NCI-H524 (cell line): ENCODE results near the gene WDR72.
"Not testable (repeated sequence)": the region's sequence is repeated elsewhere in the genome, so short reads cannot be mapped to it uniquely, and the experiment has no call there.

ENCODE experiments used
- DNase-seq, 2 experiments: peaks; one replicate each; lab custom pipeline; 2025; lab: John Stamatoyannopoulos, UW

The WDR72 gene

GRCh38 chr15:53590380-53590779 lies 169.1 kb downstream of the WDR72 start:
- DNase-seq = no peak

DNA sequence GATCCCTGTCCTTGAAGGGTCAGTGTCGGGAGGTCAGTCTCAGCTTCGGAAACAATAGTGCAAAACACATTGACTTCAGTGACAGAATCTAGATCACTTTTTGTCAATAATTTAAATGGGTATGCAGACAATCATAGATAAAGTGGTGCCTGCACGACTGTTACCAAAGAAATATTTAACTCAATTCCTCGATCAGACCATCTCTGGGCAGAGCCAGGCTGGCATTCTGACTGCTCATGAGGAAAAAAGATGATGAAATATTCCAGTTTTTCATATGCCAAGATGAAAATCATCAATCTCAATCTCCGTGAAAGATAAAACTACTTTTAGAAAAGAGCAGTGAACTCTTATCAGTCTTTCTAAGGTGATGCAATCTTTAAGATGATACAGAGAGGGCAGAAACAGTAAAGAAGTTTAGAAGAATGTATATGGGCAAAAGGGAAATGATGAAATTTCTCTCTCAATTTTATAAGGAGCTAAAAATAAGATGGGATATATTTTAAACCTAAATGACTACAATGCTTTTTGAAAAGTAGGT lies 169.9 kb downstream of the WDR72 start:
- DNase-seq = no peak

DNA sequence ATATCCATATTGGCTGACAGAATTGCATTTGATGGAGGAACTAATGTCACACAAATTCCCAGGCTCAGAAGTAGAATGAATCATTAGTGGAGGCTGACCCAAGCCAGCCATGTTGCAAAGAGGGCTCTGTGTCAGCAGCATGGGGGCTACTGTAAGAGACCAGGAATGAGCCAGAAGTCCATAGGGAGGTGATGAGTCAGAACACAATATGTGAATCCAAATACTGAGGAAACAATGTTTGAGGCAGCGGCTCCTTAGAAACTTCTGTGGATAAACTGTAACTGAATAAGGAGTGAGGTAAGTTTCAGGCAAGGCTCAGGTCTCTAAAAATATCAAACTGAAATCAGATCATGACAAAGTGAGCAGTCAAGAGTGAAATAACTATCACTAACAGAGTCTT lies 170.7 kb downstream of the WDR72 start:
- DNase-seq = no peak

- peak; percentile 71 to 90 for DNase-seq
These were observed 172.7 kb downstream of the WDR72 start for GRCh38 chr15:53586799-53587198.

DNA sequence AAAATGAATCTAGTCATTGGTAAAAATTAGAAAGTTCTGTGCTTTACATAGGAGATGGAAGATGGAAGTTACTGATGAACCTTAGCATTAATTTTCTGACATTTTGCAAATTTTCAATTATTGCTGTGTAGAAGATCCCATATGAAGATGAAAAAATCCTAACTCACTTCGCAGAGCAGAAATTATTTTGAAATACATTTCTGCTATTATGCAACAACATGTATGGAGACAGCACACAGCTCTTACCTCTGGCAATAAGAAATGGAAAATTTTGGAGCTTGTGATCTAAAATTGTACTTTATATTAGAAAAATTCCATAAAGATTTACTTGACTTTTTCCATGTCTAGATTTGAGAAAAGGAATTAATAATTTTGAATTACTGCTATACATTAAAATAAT lies 177.9 kb downstream of the WDR72 start:
- DNase-seq = no peak

DNA sequence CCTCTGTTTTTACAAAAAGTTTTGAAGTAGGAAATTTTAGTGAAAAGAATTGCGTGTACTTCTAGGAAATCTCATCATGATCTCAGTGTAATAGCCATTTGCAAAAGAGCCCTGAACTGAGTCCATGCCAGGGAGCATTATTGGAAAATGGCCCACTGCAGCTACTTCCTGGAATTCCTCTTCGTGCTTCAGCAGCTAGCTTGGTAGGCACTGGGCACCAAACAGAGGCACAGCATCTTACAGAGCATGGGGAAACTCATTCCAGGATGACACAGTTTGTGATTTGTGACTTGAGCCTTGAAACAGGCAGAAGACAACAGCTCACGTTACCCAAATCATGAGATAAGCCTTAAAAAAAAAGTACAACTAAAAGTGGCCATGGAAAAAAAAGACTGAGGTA lies 179.1 kb downstream of the WDR72 start:
- no peak for DNase-seq

- no peak for DNase-seq
These were observed 182.6 kb downstream of the WDR72 start for GRCh38 chr15:53576841-53577240.

DNA sequence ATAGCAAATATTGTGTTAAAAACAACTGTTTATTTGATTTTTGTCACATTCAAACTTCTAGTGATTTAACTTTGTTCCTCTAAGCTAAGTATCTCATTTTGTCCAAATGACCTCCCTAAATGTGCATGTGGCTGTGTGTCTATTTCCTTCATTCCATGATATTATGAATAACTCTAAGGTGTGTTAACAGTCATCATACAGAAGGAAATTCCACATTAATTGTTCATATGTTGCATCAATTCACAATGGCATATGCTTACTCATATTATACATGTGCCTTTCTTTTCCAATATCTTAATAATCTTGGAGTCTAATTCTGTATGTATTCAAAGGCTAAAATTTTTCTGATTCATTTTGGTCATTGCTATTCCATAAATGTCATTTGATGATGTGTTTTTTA lies 186.4 kb downstream of the WDR72 start:
- DNase-seq = no peak

GRCh38 chr15:53569751-53570480 lies 189.5 kb downstream of the WDR72 start:
- no peak for DNase-seq

GRCh38 chr15:53566912-53567311 lies 192.6 kb downstream of the WDR72 start:
- no peak for DNase-seq

DNA sequence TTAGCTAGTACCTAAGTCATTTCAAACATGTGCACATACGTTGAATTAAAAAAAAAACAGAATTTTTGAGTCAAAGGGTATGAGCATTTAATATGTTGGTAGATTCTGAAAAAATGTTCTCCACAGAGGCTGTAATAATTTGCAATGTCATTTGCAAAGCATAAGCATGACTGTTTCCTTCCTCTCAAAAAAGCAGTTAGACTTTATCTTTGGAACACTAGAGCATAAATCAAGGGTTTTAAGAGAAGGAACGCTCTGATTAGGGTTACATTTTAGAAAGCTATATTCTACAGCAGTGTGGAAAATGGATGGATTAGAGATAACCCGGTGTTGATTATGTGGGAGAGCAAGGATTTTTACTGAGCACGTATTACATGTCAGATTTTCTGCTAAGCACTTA lies 193.7 kb downstream of the WDR72 start:
- DNase-seq = no peak

GRCh38 chr15:53564647-53565046 lies 194.8 kb downstream of the WDR72 start:
- DNase-seq = no peak

GRCh38 chr15:53563627-53564026 lies 195.8 kb downstream of the WDR72 start:
- DNase-seq = no peak

DNA sequence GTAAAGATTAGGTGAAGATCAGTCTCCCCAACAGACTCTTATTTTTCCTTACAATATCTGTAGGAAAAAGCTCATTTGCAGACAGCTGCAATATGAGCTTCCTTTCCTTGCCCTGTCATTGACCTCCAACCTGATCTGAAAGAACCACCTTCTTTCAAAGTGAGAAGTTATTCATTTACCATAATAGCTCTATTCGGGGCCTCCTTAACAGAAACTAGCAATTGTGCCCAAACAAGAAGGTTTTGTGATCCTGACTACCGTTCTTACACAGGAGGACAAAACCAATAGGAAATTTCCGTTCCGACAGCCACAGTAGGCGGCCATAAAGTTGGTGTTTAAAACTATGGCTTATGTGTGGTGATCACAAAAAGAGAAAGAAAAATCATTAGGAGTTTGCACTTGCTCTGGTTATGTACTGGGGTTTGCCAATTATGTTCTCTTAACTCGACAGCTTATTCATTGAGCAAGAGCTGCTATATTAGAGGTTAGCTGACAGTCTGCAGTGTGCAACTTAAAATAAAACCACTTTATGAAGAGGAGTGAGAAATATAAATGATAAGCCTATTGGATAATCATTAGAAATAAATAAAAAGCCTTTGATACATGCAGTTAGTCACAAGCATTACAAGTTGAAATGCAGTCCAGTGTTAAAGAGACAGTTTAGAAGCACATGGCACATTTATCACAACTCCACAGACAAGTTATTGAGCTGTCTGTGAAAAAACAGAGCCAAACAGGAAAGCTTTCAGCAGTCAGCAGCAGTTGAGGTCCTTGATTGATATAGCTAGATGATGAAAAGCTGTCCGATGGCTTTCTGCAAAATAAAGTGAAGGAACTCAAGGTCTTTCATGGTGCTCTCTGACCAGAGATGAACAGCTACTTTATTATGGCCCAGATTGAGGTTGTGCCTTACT lies 199.8 kb downstream of the WDR72 start:
- no peak for DNase-seq

DNA sequence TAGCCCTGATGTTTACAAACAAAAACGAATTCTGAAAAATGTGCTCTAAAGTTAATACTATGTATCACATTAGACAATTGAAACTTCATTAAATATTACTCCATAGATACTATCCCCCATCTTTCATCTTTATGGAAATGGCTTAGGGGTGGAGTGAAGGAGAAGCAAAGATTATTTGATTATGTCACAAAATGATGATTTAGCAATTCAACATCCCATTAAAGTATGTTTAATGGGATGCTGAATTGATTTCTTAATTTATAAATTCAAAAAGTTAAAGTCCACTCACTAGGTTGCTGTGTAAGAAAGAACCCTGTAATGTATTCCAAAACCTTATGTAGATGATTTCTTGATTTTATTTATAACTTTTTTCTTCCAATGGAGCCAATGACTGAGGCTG lies 201.1 kb downstream of the WDR72 start:
- DNase-seq = no peak

GRCh38 chr15:53555226-53555625 lies 204.2 kb downstream of the WDR72 start:
- DNase-seq = no peak

GRCh38 chr15:53549697-53550305 lies 209.7 kb downstream of the WDR72 start:
- DNase-seq = no peak

DNA sequence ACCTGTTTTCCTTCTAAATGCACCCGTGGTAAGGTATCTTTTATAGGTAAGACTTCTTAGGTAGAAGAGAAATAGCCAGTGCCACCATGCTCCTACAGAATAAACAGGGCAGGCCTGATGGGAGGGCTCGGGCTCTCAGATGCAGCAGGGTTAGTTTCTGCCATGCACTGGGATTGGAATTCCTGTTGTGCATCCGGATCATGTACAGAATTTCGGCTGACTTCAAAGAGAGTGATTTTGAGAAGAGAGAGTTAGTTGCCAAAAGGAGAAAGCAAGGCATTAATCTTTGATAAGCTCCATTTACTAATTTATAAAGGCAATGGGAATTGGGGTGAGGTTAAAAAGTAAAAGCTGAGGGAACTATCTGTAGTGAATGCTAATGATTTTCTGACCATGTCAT lies 211.2 kb downstream of the WDR72 start:
- DNase-seq = no peak

- DNase-seq = not testable (repeated sequence)
These were observed 218.7 kb downstream of the WDR72 start for GRCh38 chr15:53540626-53541300.

DNA sequence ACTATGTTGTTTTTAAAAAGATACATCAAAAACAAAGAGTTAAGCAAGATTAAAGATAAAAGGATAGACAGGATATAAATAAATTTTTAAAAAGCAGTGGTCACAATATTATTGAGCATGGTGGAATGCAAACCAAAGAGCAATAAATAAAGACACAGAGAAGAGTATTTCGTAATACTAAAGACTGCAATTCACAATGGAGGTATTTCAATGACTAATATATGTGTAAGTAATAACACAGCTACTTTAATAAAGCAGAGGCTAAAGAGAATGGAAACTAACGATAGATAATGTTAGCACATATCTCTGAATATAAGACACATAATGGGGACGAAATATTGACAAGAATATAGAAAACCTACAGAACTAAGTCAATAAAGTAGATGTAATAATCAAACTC lies 219.6 kb downstream of the WDR72 start:
- DNase-seq = no peak

GRCh38 chr15:53536479-53537120 lies 222.9 kb downstream of the WDR72 start:
- DNase-seq = peak; percentile 85 to 97
